Right lobe of liver (tissue), 4 donors: ENCODE data around the gene MIER2.

Experiments
- CTCF ChIP-seq, 4 donors: fragments of 200-600 bp in 3 of 4; fragments of 450-650 bp in 1 of 4; IDR thresholded peaks; one replicate each; pipeline versions ENCODE4 v1.5.1 to v1.8.0; 2016 to 2022; ENCODE audit warnings: antibody characterized with exemption in 4 of 4, mild to moderate bottlenecking in 2 of 4
- POLR2A ChIP-seq: fragments of 450-650 bp; IDR thresholded peaks from one replicate; pipeline ENCODE4 v1.6.1; 2017; ENCODE audit warnings: antibody characterized with exemption, mild to moderate bottlenecking
- donor health status: DM: no; HTN: no; CAD: no.
- donor health status: DM: no; HTN: no; CAD: no.
- donor health status: DM: no; HTN: yes; CAD: no.

DNA sequence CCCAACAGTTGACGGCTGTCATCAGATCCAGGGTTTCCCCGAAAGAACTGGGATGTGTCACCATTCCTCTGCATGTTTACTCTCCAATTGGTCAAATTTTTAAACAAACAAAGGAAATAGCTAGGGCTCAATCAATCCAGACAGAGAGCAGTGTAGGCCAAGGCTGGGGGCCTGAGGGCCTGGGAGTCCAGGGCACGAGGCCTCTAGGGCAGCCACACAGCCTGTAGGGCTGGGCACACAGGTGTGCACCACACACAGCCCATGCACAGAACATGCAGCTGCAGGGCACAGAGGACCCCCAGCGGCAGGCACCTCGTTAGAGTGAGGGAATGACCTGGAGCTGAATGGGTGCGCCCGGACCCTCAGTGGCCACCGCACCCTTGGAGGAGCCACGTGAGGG, 9.5 kb downstream of the MIER2 start:
- no peak for TF ChIP-seq POLR2A
- TF ChIP-seq CTCF (IDR thresholded peaks at IDR 0.05) = no peak
